Occipital lobe (tissue), 3 donors: ENCODE data around the gene ANKRD29. TPM values are rescaled to one million over a fixed set of nuclear protein-coding genes. Genes with fewer than 3 reads are reported as not detected.
"Not testable (repeated sequence)": the region's sequence is repeated elsewhere in the genome, so short reads cannot be mapped to it uniquely, and the experiment has no call there.

Source experiments
- DNase-seq: peaks from one replicate; lab custom pipeline; 2025; lab: John Stamatoyannopoulos, UW
- small RNA-seq: library from RNA; depleted of rRNA; stranded (forward); fragments of <200 nt; gene quantifications from one replicate; pipeline ENCODE3, GENCODE V24; 2014
- total RNA-seq: library from RNA; depleted of rRNA; stranded (reverse); fragments of >200 nt; gene quantifications from one replicate; pipeline ENCODE4 v1.2.3, GENCODE V29; 2014

Gene ANKRD29
- total RNA-seq, 1 donor from 2014 or later = 1.2 TPM

DNA sequence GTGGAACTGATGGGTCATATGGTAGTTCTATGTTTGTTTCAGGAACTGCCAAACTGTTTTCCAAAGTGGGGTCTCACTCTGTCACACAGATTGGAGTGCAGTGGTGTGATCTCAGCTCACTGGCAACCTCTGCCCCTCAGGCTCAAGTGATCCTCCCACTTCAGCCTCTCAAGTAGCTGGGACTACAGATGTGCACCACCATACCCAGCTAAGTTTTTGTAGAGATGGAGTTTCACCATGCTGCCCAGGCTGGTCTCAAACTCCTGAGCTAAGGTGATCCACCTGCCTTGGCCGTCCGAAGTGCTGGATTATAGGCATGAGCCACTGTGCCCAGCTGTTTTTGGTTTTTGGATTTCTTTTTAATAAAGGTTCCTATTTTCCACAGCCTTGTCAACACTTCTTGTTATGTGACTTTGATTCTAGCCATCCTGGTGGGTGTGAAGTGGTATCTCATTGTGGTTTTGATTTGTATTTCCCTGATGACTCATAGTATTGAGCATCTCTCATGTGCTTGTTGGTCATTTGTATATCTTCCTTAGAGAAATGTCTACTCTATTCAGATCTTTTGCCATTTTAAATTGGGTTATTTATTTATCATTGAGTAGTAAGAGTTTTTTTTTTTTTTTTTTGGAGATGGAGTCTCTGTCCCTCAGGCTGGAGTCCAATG lies 99.2 kb downstream of the ANKRD29 start:
- no peak for DNase-seq

DNA sequence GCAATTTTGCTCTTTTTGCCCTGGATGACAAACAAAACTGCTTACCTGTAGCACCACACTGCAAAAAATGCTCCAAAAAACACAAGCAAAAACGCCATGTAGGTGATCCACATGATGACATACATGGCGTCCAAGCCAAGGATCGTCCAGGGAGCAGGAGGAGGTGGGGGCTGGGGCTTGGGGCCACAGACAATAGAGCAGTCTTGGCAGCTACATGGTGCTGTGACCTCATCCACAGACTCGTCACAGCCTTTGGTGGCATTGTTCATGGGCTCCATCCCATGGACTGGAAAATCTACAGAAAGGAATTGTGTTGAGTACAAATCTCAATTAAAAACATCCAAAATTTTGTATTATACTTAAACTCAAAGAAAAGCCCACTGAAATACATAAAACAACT lies 102.5 kb downstream of the ANKRD29 start:
- no peak for DNase-seq

DNA sequence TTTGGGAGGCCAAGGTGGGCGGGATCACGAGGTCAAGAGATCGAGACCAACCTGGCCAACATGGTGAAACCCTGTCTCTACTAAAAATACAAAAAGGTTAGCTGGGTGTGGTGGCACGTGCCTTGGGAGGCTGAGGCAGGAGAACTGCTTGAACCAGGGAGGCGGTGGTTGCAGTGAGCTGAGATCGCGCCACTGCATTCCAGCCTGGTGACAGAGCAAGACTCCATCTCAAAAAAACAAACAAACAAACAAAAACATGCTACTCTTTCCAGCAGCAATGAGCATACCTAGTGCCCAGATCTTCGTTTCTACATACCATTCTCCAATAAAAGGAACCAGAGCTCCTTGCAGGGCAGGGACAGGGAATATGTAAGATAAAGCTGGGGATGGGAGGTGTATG lies 105.2 kb downstream of the ANKRD29 start:
- not testable (repeated sequence) for DNase-seq

DNA sequence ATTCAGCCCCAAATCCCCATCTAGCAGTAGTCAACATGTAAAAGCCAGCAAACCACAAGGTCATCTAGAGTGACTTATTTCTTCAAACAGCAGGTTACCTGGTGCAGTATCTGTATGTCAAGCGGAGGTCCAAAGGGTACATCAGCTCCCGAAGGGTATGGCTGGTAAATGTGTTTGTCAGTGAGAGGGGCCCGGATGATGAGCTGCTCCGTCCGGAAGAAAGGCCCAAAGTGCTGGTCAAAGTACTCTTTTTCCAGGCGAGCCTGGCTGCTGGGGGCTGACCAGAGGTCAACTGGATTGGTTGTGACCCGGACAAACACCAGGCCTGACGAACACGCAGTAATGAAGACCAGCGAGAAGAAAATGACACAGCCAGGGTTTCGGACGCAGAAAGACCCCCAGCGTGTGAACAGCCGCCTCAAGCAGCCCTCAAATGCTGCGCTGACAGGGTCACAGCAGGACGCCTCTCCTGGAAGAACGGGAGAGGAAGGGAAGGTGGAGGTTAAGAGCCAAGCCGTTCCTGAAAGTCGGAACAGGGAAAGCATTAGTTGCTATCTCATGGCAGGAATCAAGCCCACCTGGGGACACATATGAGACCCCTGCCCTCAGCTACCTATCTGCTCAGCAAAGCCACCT lies 106.4 kb downstream of the ANKRD29 start:
- DNase-seq = no peak

DNA sequence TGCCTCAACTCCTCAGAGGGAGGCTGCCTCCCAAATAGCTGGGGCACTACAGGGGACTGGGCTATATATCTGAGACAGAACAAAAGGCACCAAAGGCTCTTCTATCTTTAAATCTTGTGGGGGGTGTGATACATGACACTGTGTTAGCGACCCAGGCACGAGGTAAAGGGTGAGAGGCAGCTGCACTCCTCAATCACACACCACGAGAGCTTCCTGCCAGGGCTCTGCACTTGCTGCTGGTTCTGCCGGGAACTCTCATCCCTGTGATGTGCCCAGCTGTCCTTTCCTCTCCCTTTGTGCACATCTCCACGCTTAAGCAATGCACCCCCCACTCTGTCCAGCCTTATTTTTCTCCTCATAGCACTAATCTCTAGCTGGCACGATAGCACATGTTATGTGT lies 108.8 kb downstream of the ANKRD29 start:
- DNase-seq = no peak

DNA sequence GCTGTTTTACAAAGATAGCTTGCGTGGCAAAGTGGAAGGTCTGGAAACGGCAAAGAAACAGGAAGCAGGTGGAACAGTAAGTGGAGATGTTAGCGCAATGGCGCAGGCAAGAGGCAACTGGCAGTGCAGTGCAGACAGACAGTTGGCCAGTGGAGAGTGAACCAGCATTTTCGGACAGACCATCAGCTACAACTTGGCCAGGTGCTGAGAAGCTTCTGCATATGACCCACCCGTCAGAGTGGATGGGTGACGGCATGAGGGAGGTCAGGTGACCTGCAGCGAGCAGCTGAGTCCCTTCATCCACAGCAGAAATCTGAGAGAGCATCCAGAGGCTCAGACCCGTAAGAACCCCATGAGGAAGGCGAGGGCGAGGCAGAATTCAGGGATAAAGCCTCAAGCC lies 110.2 kb downstream of the ANKRD29 start:
- no peak for DNase-seq

DNA sequence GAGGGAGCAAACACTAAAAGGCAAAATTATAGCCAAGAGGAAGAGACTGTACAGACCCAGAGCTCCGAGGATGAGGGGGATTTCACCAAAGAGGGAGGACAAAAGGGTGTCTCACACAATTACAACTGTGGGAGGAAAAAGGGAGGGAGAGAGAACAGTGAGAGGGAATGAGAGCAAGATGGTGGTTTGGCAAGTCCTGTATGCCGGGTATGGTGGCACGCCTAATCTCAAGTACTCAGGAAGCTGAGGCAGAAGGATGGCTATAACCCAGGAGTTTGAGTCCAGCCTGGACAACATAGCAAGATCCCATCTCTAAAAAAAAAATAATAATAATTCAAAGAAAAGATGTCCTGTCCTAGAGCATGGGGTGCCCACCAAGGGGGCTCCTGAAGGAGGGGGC lies 110.7 kb downstream of the ANKRD29 start:
- no peak for DNase-seq

DNA sequence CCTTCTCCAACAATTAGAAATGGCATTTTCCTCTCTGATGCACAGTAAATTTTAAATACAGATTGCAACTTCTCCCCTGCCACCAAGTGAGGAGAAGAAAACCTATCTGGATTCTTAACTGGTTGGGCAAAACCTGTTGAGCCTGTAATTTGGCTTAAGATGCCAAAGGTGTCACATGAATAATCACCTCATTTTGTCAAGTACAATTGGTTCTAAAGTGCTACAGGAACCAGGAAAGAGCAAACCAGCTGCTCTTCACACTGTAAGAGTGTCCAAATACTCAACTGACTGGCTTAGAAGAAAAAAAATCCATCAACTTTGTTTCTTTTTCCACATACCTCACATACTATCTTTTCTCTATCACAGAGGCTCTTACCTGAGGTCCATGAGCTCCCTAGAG lies 111.8 kb downstream of the ANKRD29 start:
- no peak for DNase-seq

Small RNAs within 50 kb of the gene (small RNA-seq; reads per million reads assigned to genes)
- not detected for gene RF00019

Other genes starting within 250 kb of the ANKRD29 start
- 55.7 TPM for gene RIOK3, start 209.6 kb downstream of the ANKRD29 start, total RNA-seq
- gene RMC1, start 159.4 kb downstream of the ANKRD29 start, total RNA-seq = 37.0 TPM
- 25.3 TPM for gene NPC1, start 76.4 kb downstream of the ANKRD29 start, total RNA-seq
- gene LAMA3, start 26.5 kb upstream of the ANKRD29 start, total RNA-seq = 1.4 TPM